GM18909 (cell line): ENCODE results near the gene BTRC.
"Not testable (repeated sequence)": the region's sequence is repeated elsewhere in the genome, so short reads cannot be mapped to it uniquely, and the experiment has no call there.

ENCODE experiments used
- ATAC-seq: cut with Tn5 transposase; IDR thresholded peaks from one replicate; pipeline ENCODE4 v1.9.1; 2021; ENCODE audit warnings: mild to moderate bottlenecking; ENCODE audit not compliant: unreplicated experiment, poor library complexity

Gene BTRC

GRCh38 chr10:101575580-101576210 lies 221.7 kb downstream of the BTRC start:
- no peak for ATAC-seq

- no peak for ATAC-seq
These were observed 222.4 kb downstream of the BTRC start for GRCh38 chr10:101576211-101576863.

GRCh38 chr10:101577121-101577871 lies 223.3 kb downstream of the BTRC start:
- no peak for ATAC-seq

- no peak for ATAC-seq
These were observed 224.2 kb downstream of the BTRC start for GRCh38 chr10:101578192-101578591.

GRCh38 chr10:101578803-101579515 lies 225.0 kb downstream of the BTRC start:
- no peak for ATAC-seq

- no peak for ATAC-seq
These were observed 225.5 kb downstream of the BTRC start for GRCh38 chr10:101579516-101579870.

- no peak for ATAC-seq
These were observed 226.8 kb downstream of the BTRC start for GRCh38 chr10:101580486-101581399.

GRCh38 chr10:101585841-101586240 lies 231.9 kb downstream of the BTRC start:
- ATAC-seq = no peak

- peak; percentile 96 for ATAC-seq
These were observed 234.0 kb downstream of the BTRC start, which contains the start of the genes DPCD and POLL for GRCh38 chr10:101587725-101588653. TSS of gene DPCD (plus strand) at chr10:101588321. CDS start at chr10:101588337, 16 bp downstream. TSS of gene POLL (minus strand) at chr10:101588257. CDS start at chr10:101587360, 897 bp downstream.

GRCh38 chr10:101588879-101589278 lies 234.9 kb downstream of the BTRC start:
- ATAC-seq = no peak

- not testable (repeated sequence) for ATAC-seq
These were observed 239.4 kb downstream of the BTRC start for GRCh38 chr10:101593331-101593730.

- ATAC-seq = no peak
These were observed 241.8 kb downstream of the BTRC start for GRCh38 chr10:101595591-101596433.

GRCh38 chr10:101597091-101597900 lies 243.3 kb downstream of the BTRC start:
- no peak for ATAC-seq

- ATAC-seq = no peak
These were observed 247.6 kb downstream of the BTRC start for GRCh38 chr10:101601541-101601940.

GRCh38 chr10:101602761-101603398 lies 248.9 kb downstream of the BTRC start:
- no peak for ATAC-seq
